Kidney (tissue), 14 donors: ENCODE data around the gene CARD10. TPM values are rescaled to one million over a fixed set of nuclear protein-coding genes. Genes with fewer than 3 reads are reported as not detected.

Source experiments
- DNase-seq, 5 donors: peaks; one replicate each; pipeline ENCODE4 v3.0.0-alpha.2; 2013 to 2020
- FAIRE-seq: peaks from 2 replicates; lab custom pipeline; 2012; peaks lifted over from hg19 to GRCh38; lab: Jason Lieb, UNC
- H3K27ac ChIP-seq, 2 donors: one replicate each; pipeline ENCODE4 v1.7.0; 2013; ENCODE audit warnings: low read depth in 2 of 2, low read length in 2 of 2, inconsistent platforms in 1 of 2
- H3K27me3 ChIP-seq: one replicate; pipeline ENCODE4 v1.7.1; 2013; ENCODE audit warnings: low read length, inconsistent platforms; ENCODE audit not compliant: control insufficient read depth, insufficient read depth
- H3K36me3 ChIP-seq, 3 donors: one replicate each; pipeline versions ENCODE4 v1.7.0 to v1.7.1; 2013; ENCODE audit warnings: low read length in 3 of 3, control low read depth in 1 of 3, inconsistent platforms in 1 of 3; ENCODE audit not compliant: insufficient read depth in 3 of 3, control insufficient read depth in 2 of 3
- H3K4me1 ChIP-seq, 3 donors: one replicate each; pipeline versions ENCODE4 v1.7.0 to v1.7.1; 2013; ENCODE audit warnings: low read length in 3 of 3, inconsistent platforms in 1 of 3, low read depth in 1 of 3; ENCODE audit not compliant: control insufficient read depth in 2 of 3, insufficient read depth in 2 of 3
- H3K4me3 ChIP-seq, 3 donors: one replicate each; pipeline versions ENCODE4 v1.7.0 to v1.8.1; 2013; ENCODE audit warnings: low read length in 3 of 3, control low read depth in 1 of 3, inconsistent platforms in 1 of 3
- H3K9ac ChIP-seq, 3 donors: one replicate each; pipeline versions ENCODE4 v1.7.0 to v1.7.1; 2013; ENCODE audit warnings: low read length in 3 of 3, control low read depth in 1 of 3, inconsistent platforms in 1 of 3
- H3K9me3 ChIP-seq, 3 donors: one replicate each; pipeline versions ENCODE4 v1.7.0 to v1.7.1; 2013; ENCODE audit warnings: low read length in 3 of 3, control low read depth in 1 of 3, inconsistent platforms in 1 of 3; ENCODE audit not compliant: control insufficient read depth in 2 of 3, insufficient read depth in 1 of 3
- intact Hi-C: fragments of 100-400 bp; cut with DNase I; formaldehyde crosslinking; loops from one replicate; pipeline ENCODE4 v1.11.1; 2022
- polyA plus RNA-seq: library from polyadenylated mRNA; stranded (reverse); fragments of 350-450 nt; fragmentation: Illumina TruSeq; extraction: RNeasy Lipid Tissue Mini Kit (QIAGEN cat#74804); gene quantifications from one replicate; pipeline ENCODE4 v1.2.3, GENCODE V29; 2014; ENCODE audit warnings: low read depth, low replicate concordance; ENCODE audit not compliant: insufficient read depth
- total RNA-seq: library from RNA; stranded (reverse); fragmentation: NEBNext Ultra II Directional; extraction: Animal tissue kit (Norgen Biotek cat#: 25700); gene quantifications from one replicate; pipeline ENCODE4 v1.2.1, GENCODE V29; 2021
- TF ChIP-seq, protein P1 (sequence below): IDR thresholded peaks from 3 replicates; pipeline ENCODE4 v1.5.1; 2012; ENCODE audit warnings: mild to moderate bottlenecking, moderate library complexity, borderline replicate concordance; ENCODE audit not compliant: insufficient read depth; ENCODE audit errors: extremely low read depth
- donor health status: control.
- donor health status: control.
- donor health status: control.
- donor health status: control.
- donor health status: control.
- donor health status: DM: yes; HTN: yes; CAD: no.
- donor health status: Normal renal cell carcinoma (clear cell type).

CARD10 gene
- total and polyA plus RNA-seq, 2 donors from 2014 or later, result 32.4 to 42.3 TPM

DNA sequence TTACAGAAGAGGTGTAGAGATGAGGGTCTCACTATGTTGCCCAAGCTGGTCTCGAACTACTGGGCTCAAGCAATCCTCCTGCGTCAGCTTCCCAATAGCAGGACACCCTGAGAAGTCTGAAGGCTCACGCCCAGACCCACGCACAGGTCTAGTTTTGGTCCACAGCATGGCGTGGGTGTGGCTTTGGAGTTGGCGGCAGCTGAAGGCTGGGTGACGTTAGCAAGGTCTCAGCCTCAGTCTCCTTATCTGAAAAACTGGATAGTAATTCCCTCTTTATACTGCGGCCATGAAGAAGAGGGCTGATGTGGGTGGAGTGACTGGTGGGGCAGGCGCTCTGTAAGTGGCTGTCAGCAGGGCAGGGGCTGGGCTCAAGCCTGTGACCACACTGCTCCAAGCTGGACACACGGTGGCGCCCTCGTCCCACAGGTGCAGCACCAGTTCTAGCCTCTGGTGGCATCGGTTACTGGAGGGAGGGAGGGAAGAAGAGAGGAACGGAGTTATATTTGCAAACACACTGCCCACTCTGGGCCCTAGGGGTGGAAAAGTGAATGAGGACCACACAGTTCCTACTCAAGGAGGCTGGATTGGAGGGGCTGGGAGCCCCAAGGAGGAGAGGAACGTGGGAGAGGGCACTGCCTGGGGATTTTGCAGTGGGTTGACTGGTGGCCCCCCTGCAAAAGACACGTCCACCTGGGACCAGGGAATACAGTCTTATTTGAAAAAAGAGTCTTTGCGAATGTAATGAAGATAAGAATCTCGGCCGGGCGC lies 19.6 kb upstream of the CARD10 start:
- DNase-seq (peak; percentile 96 to 97 (median 97)), FAIRE-seq (peak; percentile 87)
- peak overlapping the region in 1 of 3 donors; percentile 32 for H3K4me3 ChIP-seq
- no peaks in the 10 kb centered on the region for H3K9me3 ChIP-seq
- intact Hi-C loops, result loop anchor here (5.0 kb wide), 1 partner anchor 34 kb away; no protein-coding TSS in a partner anchor
- no peaks in the 10 kb centered on the region for H3K27me3 ChIP-seq
- H3K4me1 ChIP-seq, result peaks cover 0 to 11% (median 2%) of the 10 kb centered on the region in 3 donors
- peak overlapping the region in 1 of 3 donors; percentile 44 for H3K9ac ChIP-seq
- TF ChIP-seq, protein P1, sequence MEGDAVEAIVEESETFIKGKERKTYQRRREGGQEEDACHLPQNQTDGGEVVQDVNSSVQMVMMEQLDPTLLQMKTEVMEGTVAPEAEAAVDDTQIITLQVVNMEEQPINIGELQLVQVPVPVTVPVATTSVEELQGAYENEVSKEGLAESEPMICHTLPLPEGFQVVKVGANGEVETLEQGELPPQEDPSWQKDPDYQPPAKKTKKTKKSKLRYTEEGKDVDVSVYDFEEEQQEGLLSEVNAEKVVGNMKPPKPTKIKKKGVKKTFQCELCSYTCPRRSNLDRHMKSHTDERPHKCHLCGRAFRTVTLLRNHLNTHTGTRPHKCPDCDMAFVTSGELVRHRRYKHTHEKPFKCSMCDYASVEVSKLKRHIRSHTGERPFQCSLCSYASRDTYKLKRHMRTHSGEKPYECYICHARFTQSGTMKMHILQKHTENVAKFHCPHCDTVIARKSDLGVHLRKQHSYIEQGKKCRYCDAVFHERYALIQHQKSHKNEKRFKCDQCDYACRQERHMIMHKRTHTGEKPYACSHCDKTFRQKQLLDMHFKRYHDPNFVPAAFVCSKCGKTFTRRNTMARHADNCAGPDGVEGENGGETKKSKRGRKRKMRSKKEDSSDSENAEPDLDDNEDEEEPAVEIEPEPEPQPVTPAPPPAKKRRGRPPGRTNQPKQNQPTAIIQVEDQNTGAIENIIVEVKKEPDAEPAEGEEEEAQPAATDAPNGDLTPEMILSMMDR, result peak; percentile 100
- H3K36me3 ChIP-seq, result no peaks in the 10 kb centered on the region
- no peak overlapping the region for H3K27ac ChIP-seq

DNA sequence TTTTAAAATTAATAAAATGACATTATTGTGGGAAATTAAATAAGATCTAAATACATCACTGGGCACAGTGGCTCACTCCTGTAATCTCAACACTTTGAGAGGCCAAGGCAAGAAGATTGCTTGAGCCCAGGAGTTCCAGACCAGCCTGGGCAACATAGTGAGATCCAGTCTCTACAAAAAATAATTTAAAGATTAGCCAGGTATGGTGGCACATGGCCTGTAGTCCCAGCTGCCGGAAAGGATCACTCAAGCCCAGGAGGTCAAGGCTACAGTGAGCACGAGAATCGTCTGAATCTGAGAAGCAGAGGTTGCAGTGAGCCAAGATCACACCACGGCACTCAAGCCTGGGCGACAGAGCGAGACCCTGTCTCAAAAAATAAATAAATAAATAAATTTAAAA lies 15.9 kb upstream of the CARD10 start:
- no peak overlapping the region for H3K27ac ChIP-seq
- H3K4me3 ChIP-seq, result no peak overlapping the region
- no peak overlapping the region for H3K9ac ChIP-seq
- intact Hi-C loops, result loop anchor here (5.0 kb wide), 1 partner anchor 37 kb away; no protein-coding TSS in a partner anchor
- DNase-seq (peak in 1 of 5 donors; percentile 6), FAIRE-seq (no peak)
- TF ChIP-seq, protein P1, result no peak
- H3K27me3 ChIP-seq, result no peaks in the 10 kb centered on the region
- peaks cover 0 to 7% (median 2%) of the 10 kb centered on the region in 3 donors for H3K4me1 ChIP-seq
- H3K9me3 ChIP-seq, result no peaks in the 10 kb centered on the region
- H3K36me3 ChIP-seq, result no peaks in the 10 kb centered on the region

DNA sequence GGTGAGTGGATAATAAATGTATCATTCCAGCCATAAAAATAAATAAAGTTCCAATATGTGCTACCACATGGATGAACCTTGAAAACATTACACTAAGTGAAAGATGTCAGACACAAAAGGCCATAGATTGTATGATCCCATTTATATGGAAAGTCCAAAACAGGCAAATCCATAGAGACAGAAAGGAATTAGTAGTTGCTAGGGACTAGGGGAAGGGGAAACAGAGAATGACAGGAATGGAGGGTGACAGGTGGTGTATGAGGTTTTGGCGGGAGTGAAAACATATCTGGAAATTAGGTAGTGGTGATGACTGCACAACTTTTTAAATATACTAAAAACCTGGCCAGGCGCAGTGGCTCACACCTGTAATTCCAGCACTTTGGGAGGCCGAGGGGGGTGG lies 15.2 kb upstream of the CARD10 start:
- intact Hi-C loops, result no loop called here
- Histone ChIP-seq H3K36me3 (no peaks in the 10 kb centered on the region), H3K27me3 (no peaks in the 10 kb centered on the region), H3K9me3 (no peaks in the 10 kb centered on the region), H3K9ac (no peak overlapping the region), H3K27ac (no peak overlapping the region), H3K4me3 (no peak overlapping the region), H3K4me1 (peaks cover 0 to 7% (median 2%) of the 10 kb centered on the region in 3 donors)
- FAIRE-seq (no peak), DNase-seq (no peak)
- TF ChIP-seq, protein P1, result no peak
